Esophagus muscularis mucosa (tissue), 4 donors: ENCODE data around the gene GHR.

ENCODE experiments used
- CTCF ChIP-seq, 3 experiments: fragments of 200-600 bp in 2 of 3; fragments of 450-650 bp in 1 of 3; sonication (generic) in 2 of 3; IDR thresholded peaks; one replicate each; pipeline ENCODE4 v1.5.1; 2017 to 2019; ENCODE audit warnings: antibody characterized with exemption in 3 of 3, mild to moderate bottlenecking in 2 of 3, moderate library complexity in 1 of 3
- EP300 ChIP-seq: sonication (generic); formaldehyde crosslinking; IDR thresholded peaks from one replicate; pipeline ENCODE4 v1.6.1; 2017; ENCODE audit warnings: antibody characterized with exemption
- POLR2A ChIP-seq: fragments of 450-650 bp; IDR thresholded peaks from one replicate; pipeline ENCODE4 v1.6.1; 2017; ENCODE audit warnings: antibody characterized with exemption, moderate library complexity, mild to moderate bottlenecking, low read depth
- POLR2AphosphoS5 ChIP-seq, 2 donors: sonication (generic); formaldehyde crosslinking; IDR thresholded peaks; one replicate each; pipeline ENCODE4 v1.6.1; 2017; ENCODE audit warnings: antibody characterized with exemption in 2 of 2

GRCh38 chr5:42624912-42625311 lies 201.7 kb downstream of the GHR start:
- TF ChIP-seq POLR2A, result no peak
- TF ChIP-seq CTCF (IDR thresholded peaks at IDR 0.05), result no peak
- TF ChIP-seq POLR2AphosphoS5 (IDR thresholded peaks at IDR 0.05), result no peak
- no peak for TF ChIP-seq EP300
